Adrenal gland (tissue), 5 donors: Measurements from ENCODE around the gene ACER1.

Experiments
- CTCF ChIP-seq, 6 experiments: fragments of 450-650 bp in 4 of 6; fragments of 200-600 bp in 2 of 6; sonication (generic) in 1 of 6; IDR thresholded peaks; 1 replicate in 5 of 6; 2 replicates in 1 of 6; pipeline versions ENCODE4 v1.5.1 to v1.8.0; 2016 to 2021; ENCODE audit warnings: antibody characterized with exemption in 6 of 6, mild to moderate bottlenecking in 2 of 6, moderate library complexity in 1 of 6
- POLR2A ChIP-seq, 2 donors: fragments of 450-650 bp; IDR thresholded peaks; one replicate each; pipeline ENCODE4 v1.6.1; 2017; ENCODE audit warnings: antibody characterized with exemption in 2 of 2, mild to moderate bottlenecking in 2 of 2, moderate library complexity in 1 of 2
- donor health status: DM: no; HTN: no; CAD: no.

- TF ChIP-seq CTCF (IDR thresholded peaks at IDR 0.05) (no peak), POLR2A (IDR thresholded peaks at IDR 0.05) (no peak)
These were observed 17.3 kb upstream of the ACER1 start for GRCh38 chr19:6350688-6351087.
